ENCODE results near the gene BCKDHB.

BCKDHB gene

DNA sequence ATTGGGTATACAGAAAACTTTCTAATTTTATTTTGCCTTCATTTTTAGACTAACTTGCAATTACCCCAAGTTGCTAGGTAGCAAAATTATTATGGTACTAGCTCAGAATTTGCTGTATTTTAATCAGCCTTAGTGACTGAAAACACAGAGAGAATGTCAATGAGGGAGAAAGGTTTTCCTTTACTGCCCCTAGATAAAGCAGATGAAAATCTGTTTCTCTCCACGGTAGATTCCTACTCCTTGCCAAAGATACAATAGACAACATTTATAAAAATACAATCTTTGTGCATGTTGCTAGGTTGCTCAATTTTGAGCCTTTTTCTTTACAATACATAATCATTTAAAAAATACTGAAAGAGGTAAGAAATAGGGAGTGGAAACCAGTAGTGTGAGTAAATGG, 222.2 kb downstream of the BCKDHB start:
- DNase-seq: no peak

DNA sequence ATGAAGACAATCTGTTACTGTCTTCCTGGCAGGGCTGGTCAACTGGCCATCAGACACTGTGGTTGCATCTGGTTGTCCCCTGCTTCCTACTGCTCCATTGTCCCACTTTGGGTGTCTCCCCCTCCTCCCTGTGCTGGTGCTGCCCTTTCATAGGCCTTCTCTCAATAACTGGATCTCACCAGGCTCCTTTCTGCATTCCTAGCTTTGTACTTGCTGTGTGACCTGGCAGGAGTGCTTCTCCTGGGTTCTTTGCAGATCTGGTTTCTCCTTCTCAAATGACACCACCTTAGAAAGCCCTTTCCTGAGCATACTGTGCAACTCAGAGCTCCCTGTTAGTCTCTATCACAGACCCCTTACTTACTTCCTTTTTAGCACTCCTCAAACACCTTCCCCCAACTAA, 223.0 kb downstream of the BCKDHB start:
- no peak for DNase-seq

DNA sequence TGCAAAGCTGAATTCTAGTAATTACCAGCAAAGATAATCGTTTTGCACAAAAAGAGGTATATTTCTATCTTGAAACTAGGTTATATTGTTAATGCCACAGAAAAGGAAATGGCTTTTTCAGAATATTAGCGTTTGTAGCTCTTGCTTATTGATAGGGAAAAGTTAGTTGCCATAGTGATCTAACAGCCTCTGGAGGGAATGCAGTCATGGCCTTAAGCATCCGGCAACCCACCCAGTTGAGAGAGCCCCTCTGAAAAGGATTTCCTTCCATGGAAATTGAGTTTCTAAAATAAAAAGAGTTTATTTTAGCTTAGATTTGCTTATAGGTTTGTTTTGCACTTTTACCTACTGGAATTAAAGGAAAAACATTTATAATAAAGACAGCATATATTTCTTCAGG, 224.5 kb downstream of the BCKDHB start:
- DNase-seq: no peak

DNA sequence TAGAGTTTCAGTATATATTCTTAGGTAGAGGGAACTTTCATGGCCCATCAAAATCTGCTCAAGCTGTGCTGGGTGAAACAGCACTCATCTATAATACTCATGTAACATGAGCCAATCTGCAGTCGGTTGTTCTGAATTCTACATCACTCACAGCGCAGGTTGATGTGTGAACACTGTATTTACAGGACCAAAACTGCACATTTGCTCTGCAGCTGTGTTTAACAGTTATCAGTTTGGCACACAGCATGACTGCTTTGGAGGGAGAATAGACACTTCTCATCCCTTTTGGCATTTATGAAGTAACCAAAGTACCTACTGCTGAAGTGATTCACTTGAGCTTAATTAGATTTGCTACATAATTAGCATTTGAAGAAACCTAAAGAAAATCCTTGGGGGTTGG, 225.1 kb downstream of the BCKDHB start:
- no peak for DNase-seq

DNA sequence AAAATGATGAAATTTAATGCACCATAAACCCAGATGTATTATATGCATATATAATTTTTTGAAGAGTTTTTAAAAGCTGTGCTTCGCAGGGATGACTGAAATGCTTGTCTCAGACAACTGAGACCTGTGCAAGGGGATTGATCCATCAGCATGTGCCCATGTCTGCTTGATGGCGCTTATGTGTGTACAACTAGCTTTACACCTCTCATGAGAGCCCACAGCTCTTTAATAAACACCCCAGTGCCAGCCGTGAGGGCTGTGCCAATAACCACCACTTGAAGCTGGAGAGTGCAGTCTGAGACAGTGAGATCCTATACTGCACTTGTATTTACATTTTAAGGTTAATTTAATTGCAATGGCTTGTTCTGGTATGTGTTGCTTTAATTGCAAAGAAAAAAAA, 225.5 kb downstream of the BCKDHB start:
- DNase-seq: no peak

DNA sequence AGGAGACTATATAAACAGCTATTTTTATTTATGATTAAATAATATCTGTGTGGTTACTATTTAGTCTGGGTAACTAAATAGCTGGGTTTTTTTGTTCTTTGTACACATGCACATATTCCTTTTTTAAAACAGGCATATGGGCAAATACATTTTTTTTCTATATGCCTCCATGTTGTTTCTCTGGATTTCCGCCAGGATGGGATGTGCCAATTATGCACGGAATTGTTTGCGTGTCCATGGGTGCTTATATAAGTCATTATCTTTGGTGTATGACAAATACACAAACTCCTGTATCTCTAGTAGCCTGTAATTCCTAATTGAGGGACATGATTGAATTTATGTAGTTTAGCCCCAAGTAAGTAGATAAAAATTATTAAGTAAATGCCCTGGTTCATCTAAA, 226.9 kb downstream of the BCKDHB start:
- DNase-seq: no peak

DNA sequence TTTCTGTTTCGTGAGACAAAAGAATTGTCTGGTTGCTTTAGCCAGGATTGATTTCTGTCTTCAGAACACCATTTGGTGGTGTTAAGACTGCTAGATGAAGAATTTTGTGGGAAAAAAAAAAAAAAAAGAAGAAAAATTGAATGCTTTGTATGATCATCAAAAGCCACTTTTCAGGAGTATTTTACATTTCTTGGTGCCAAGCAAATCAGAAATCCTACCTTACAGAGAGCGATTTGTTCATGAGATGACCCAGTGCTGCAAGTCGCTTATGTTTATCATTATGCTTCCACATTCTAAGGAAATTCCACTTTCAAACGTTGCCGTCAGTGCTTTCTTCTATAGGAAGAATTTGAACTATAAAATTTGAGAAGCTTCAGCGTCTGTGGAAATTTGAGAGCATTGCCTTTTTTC, 228.7 kb downstream of the BCKDHB start:
- DNase-seq: no peak

DNA sequence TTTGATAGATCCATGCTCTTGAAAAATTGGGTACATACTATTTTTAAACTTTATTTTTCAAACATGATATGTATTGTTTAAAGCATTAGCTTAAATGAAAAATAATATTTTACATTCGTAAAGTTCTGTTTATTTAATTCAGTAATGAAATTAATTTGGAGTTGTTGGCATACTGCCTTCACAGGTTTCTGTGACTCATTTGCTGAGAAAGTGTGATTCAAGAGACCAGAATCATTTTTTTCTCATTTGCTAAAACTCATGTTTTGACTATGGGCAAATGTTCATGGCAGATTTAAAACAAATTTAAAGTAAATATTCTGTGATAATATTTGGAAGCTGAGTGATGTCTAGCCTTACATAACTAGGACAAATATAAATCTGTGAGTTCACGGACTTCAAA, 230.4 kb downstream of the BCKDHB start:
- no peak for DNase-seq

DNA sequence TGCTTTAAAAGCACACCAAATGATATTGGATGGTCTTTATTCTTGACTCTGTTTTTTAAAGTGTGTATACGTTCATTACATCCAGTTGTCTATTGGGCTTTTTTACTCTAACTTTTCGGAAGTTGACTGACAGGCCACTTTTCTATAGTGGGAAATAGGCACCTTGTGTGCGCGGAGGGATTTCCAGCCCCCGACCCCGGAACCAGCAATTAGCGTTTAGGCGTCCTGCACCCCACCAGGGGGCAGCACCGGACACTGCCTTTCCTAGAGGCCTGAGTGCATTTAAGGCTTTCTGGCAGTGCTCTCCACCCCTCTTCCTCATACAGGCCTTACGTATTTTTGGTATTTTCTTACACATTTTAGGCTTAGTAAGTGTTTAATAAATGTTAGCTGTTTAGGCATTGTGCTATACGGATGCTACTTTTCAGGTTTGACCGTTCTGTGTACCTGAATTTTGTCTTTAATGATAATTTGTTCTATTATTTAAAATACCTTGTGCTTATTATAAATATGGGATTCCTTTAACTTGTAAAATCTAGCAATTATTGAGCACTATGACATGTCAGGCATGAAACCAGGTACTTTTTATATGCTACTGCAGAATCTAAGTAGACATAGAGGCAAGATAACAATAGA, 231.8 kb downstream of the BCKDHB start:
- peak in 30 of 56 donors; percentile 1 to 78 (median 14) for DNase-seq

DNA sequence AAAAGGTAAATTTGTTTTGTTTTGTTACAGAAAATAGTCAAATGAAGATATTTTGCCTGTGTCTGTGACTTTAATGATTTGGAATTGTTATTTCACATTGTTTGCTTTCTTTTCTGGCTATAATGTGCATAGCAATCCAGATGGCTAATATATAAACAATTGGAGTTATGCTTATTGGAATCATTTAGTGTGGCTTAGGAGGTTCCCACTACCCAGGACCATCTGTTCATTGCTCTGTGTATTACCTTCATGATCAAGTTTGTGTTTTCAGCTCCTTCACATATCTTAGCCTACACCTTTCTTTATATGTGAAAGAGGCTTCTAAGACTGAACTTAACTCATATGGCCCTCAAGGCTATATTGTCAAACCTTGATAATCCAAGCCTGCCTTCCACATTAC, 232.9 kb downstream of the BCKDHB start:
- DNase-seq: no peak

DNA sequence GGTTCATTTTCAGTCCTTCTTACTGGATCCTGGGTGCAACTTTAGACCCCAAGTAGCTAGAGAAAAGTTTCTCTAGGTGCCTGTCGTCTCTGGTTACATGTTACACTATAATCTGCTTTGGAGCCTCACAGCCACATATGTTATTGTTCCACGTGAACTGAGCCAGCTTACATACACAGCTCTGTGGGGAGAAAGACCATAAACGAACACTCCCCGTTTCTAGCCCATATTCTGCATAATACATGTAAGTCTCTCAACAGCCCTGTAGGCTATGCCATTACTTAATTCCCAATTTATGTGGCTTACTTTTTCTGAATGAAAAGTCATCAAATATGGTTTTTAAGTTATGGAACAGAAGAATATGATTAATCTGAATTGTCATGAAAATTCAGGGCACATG, 233.8 kb downstream of the BCKDHB start:
- DNase-seq: no peak

DNA sequence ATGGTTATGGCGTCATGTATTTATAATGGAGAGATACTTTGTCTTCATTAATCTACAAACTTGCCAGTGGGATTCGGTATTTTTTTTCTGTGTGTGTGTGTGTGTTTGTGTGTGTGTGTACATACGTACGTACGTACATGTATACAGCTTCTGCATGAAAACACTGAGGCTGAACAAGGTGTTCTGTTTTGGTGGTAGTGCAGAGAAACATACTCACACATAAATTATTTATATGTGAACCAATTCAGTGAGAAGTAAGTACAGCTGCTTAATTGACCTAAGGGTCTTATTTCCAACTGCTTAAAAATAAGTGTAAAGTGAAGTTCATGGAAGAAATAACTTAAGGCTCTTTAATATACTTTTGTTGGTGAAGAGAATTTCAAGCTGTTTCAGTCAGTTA, 234.2 kb downstream of the BCKDHB start:
- DNase-seq: no peak

DNA sequence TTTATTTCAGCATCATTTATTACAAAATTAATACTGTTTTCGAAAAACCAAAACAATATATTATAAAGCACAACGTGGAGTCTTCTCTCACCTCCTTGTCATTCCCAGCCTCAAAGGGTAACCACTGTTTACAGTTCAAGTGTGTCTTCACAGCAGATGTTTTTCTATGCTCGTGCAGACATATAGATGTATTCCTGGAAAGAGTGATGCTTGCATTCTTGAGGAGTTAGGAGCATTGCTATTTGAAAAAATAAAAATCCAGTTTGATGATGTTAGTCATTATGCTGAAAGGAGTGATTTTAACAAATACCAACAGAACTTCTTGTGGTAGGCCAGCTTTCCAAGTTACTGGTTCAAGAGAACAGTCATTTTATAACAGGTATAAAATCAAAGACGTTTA, 234.9 kb downstream of the BCKDHB start:
- DNase-seq: no peak

DNA sequence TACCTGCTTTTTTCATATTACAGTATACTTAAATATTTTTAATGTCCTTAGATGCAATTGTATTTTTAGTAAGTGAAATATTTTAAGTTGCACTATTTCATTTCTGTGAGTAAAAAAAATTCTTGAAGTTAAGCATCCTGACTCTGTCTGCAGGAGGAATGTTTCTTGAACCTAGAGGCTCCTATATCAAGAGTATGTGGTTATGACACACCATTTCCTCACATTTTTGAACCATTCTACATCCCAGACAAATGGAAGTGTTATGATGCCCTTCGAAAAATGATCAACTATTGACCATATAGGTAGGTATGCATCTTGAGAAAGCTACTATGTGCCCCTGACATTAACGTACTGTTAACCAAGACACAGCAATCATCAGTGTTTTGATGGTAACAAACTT, 237.0 kb downstream of the BCKDHB start:
- no peak for DNase-seq

DNA sequence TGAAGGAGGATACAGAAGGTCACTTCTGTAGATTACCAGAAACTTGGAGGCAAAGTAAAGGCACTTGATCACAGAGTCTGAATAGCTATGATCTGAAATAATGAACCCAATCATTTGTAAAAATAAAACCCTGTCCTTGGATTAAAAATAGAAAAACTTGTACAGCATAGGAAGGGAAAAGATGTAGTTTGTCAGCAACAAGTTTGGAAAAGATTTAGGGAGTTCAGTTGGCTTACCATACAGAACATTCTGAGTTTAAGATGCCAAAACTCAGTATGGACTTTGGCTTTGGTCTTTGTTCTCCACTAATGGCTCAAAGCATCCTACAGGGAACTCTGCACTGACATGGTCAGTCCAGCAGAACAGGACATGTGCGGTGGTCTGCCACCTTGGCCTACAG, 240.6 kb downstream of the BCKDHB start:
- DNase-seq: no peak

DNA sequence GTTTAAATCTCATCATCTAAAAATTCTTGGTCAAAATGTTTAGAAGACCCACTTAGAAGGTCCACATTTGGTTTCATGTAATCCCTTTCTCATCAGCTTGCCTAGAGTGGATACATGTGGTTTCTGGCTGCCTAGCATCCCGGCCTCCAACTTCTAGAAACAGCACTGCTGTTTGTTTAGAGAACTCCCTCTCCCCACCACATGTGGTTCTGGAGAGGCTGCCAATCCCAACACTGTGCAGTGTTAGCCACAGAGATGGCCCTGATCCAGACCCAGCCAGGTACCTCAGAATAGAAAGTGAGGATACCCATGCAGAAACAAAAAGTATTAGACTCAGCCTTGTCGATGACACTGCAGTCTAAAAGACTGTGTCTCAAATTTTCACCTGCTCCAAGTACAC, 241.8 kb downstream of the BCKDHB start:
- DNase-seq: no peak

DNA sequence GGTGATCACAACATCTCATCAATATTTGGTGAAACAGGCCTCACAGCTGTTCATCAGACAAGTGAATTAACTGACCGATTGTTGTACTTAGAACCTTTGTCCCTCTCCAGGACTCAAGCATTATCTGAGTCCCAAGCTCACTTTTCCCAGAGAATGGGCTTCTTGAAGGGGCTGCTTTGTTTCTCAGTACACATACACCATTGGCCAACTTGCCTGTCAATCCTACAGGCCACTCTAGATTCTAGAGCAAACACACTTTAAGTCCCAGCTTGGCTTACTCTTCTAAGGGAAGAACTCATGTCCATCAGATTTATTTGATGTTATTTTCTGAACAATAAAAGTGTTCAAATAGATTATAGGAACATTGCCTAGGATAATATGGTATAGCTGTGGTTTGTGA, 249.5 kb downstream of the BCKDHB start:
- no peak for DNase-seq

DNA sequence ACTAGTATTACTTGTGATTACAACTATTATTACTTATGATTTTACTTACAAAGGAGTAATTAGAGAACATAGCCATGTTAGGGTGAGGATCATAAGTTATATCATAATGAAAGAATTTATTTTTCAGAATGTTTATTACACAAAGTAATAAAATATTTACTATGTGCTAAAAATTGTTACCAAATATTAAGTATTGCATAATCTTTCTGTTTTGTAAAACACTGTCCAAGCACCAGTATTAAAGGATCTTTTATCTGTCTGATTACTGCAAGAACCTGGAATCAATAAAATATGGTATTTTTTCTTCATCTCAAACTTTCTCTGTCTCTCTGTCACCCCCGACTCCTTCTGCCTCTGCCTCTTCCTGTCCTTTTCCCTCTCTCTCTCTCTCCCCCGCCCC, 250.1 kb downstream of the BCKDHB start:
- DNase-seq: no peak

DNA sequence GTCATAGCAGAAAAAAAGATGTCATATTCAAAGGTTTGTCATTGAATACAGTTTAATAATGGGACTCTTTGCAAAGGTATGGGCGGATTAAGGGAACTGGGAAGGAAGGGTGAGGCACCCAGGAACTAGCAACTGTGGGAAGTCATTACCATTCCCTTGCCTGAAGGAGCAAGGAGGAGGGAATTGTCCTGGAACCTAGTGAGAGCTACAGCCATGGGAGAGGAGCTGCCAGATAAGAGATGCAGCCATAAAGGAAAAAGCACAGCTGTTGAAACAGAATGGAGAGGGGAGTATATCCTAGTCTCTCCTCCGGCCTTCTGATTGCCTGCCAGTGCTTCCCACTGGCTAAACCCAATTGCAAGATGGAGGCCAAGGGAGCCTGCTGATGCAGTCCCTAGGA, 250.6 kb downstream of the BCKDHB start:
- no peak for DNase-seq

DNA sequence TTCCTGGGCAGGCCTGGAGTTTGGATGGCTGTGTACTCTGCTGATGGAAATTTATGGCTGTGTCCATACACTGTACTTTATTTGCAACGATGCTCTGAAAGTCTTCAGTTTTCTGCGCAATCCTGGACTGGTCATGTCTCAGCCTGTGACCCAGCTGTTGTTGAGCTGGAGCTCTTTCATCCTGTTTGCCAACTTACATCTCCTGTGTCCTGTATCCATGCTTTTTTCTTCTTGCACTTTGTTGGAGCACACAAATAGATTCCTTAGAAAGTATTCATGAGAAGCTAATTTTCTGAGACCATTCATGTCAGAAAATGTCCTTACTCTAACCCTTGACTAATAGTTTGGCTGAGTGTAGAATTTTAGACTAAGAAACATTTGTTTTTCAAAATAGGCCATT, 251.2 kb downstream of the BCKDHB start:
- DNase-seq: no peak

DNA sequence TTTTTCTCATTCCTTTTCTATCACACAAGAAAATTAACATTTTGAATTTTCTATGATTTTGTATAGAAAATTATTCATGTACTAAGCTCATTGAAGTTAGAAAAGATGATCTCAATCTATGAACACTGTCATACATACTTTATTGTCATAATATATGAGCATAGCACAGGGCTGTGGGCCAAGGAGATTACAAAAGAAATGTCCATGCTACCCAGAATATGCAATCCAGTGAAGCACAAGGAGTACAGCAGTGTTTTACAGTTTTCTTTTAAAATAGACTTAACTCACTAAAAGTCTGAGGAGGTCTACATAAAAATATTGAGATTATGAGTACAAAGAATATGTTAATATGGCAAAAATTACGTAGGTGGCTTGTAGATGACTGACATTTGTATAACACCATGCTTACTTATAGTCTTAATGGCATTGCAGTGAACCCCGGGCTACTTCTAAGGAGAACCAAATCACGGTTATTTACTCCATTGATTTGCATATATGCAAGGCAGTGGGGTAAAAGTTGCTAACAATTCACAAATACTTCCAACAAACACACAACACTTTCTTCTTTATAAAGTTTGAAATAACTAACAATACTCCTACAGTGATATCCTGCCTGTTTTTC, 257.1 kb downstream of the BCKDHB start:
- no peak for DNase-seq

DNA sequence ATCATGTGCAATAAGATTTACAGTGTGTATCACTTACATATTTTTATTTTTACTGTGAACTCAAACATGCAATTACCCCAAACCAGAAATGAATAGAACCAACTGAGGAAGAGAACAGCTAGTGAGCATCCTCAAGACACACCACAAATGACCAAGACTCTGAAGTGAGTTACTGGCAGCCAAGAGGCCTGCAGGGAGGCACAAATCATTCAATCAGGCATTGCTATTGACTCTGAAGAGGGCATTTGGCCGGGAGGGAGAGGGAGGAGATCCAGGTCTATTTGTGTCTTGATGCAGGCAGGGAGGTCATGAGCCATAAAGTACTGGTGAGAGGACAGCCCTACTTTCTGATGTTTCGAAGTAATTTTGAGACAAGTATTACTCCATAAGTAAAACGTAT, 257.7 kb downstream of the BCKDHB start:
- DNase-seq: no peak

DNA sequence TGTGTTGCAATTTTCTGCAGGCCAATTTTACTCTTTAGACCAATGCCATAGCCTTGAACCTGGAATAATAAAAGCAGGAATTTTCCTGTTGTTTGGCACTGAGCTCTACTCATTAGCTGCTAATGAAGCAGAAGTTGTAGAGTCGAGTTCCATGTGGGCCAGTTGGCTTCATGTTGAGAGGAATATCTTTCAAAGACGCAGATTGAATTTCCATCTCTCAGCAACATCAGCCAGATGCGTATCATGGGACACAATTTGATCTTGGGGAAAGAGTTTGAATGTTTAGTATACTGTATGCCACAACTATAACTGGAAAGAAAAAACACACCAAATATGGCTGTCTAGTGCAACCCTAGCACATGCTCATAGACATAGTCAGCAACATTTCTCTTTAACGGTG, 259.6 kb downstream of the BCKDHB start:
- no peak for DNase-seq

DNA sequence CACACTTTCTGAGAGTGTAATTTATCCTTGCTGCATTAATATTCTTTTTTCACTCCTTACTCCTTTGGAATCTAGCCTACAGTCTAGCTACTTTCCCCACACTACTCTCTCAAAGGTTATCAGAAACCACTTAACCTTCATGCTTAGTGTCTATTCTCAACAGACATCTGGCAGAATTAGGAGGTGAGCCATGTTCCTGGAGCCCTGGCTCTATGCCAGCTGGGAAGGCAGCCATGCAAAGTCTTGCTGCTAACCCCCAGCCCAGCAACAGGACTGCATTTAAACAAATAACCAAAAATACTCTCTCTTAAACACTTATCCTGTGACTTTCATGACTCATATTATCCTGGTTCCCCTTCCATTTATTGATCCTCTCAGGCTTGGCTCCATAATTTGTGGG, 260.2 kb downstream of the BCKDHB start:
- DNase-seq: peak in 2 of 56 donors; percentile 3 to 19

Data from nucleus accumbens (tissue), 56 donors.